Hepatocyte (in vitro differentiated cells): ENCODE data around the gene WNT2B. TPM values are rescaled to one million over a fixed set of nuclear protein-coding genes. Genes with fewer than 3 reads are reported as not detected.
"Not testable (repeated sequence)": the region's sequence is repeated elsewhere in the genome, so short reads cannot be mapped to it uniquely, and the experiment has no call there.

ENCODE experiments used
- DNase-seq: peaks from one replicate; pipeline ENCODE4 v3.0.0-alpha.2; 2016; ENCODE audit warnings: low spot score
- H2AFZ ChIP-seq: fragments of 200-600 bp; sonication (generic); 2 replicates; pipeline ENCODE4 v1.6.0; 2016; ENCODE audit warnings: antibody characterized with exemption, mild to moderate bottlenecking
- H3K27ac ChIP-seq: fragments of 200-600 bp; sonication (generic); 2 replicates; pipeline ENCODE4 v1.5.1; 2016; ENCODE audit warnings: mild to moderate bottlenecking
- H3K27me3 ChIP-seq: fragments of 200-600 bp; sonication (generic); 2 replicates; pipeline ENCODE4 v1.6.1; 2016
- H3K36me3 ChIP-seq: fragments of 200-600 bp; sonication (generic); replicated peaks from 2 replicates; pipeline ENCODE4 v1.5.1; 2016; ENCODE audit warnings: low read depth; ENCODE audit not compliant: insufficient read depth
- H3K4me1 ChIP-seq: fragments of 200-600 bp; sonication (generic); 2 replicates; pipeline ENCODE4 v1.5.1; 2016; ENCODE audit warnings: mild to moderate bottlenecking, moderate library complexity; ENCODE audit not compliant: insufficient read depth
- H3K4me2 ChIP-seq: fragments of 200-600 bp; sonication (generic); 2 replicates; pipeline ENCODE4 v1.6.0; 2016
- H3K4me3 ChIP-seq: fragments of 200-600 bp; sonication (generic); 2 replicates; pipeline ENCODE4 v1.5.1; 2016; ENCODE audit warnings: mild to moderate bottlenecking
- H3K79me2 ChIP-seq: fragments of 200-600 bp; sonication (generic); 2 replicates; pipeline ENCODE4 v1.6.0; 2017; ENCODE audit warnings: mild to moderate bottlenecking
- H3K9me2 ChIP-seq: fragments of 200-600 bp; sonication (generic); replicated peaks from 2 replicates; pipeline ENCODE4 v1.6.0; 2017; ENCODE audit warnings: mild to moderate bottlenecking; ENCODE audit not compliant: insufficient read depth
- H3K9me3 ChIP-seq: fragments of 200-600 bp; sonication (generic); 2 replicates; pipeline ENCODE4 v1.5.1; 2016; ENCODE audit warnings: low read depth, mild to moderate bottlenecking
- H4K20me1 ChIP-seq: fragments of 200-600 bp; sonication (generic); 2 replicates; pipeline ENCODE4 v1.6.0; 2016; ENCODE audit warnings: mild to moderate bottlenecking; ENCODE audit not compliant: insufficient read depth, poor library complexity, severe bottlenecking
- CTCF ChIP-seq: fragments of 200-600 bp; sonication (generic); IDR thresholded peaks from 2 replicates; pipeline ENCODE4 v1.5.1; 2016; ENCODE audit warnings: antibody characterized with exemption, mild to moderate bottlenecking; ENCODE audit not compliant: poor library complexity
- EZH2 ChIP-seq: fragments of 200-600 bp; sonication (generic); IDR thresholded peaks from 2 replicates; pipeline ENCODE4 v1.6.1; 2016; ENCODE audit warnings: antibody characterized with exemption, mild to moderate bottlenecking, borderline replicate concordance
- EZH2phosphoT487 ChIP-seq: fragments of 200-600 bp; sonication (generic); IDR thresholded peaks from one replicate; pipeline ENCODE4 v1.6.1; 2018; ENCODE audit warnings: antibody characterized with exemption, mild to moderate bottlenecking, low read depth, moderate library complexity; ENCODE audit not compliant: unreplicated experiment, severe bottlenecking
- WGBS: methylation state at CpG from one replicate; pipeline ENCODE4 v1.1.6; 2016; ENCODE audit warnings: low lambda C conversion rate; ENCODE audit errors: missing lambda C conversion rate; 5-methylcytosine and 5-hydroxymethylcytosine counted together
- polyA plus RNA-seq: library from polyadenylated mRNA; unstranded; fragments of >200 nt; fragmentation: Nextera tagmentation; extraction: Ambion mirVana; gene quantifications from 2 replicates; pipeline ENCODE4 v1.2.1, GENCODE V29; 2016
- total RNA-seq: library from RNA; depleted of rRNA; stranded (reverse); fragments of >200 nt; gene quantifications from 2 replicates; pipeline ENCODE4 v1.2.3, GENCODE V29; 2014

WNT2B gene
- total and polyA plus RNA-seq, 2 experiments from 2014 or later = 2.7 to 3.8 TPM

- Histone ChIP-seq H3K4me2 (no peak overlapping the region), H2AFZ (no peak overlapping the region)
- 93% methylated on average over 3 of the region's 3 CpGs for WGBS
Observed at GRCh38 chr1:112470966-112471365, 37.8 kb upstream of the WNT2B start.

GRCh38 chr1:112472142-112472541 lies 36.6 kb upstream of the WNT2B start:
- Histone ChIP-seq H3K9me2 (no peaks in the 10 kb centered on the region), H3K27ac (no peak overlapping the region), H3K27me3 (no peaks in the 10 kb centered on the region), H3K4me3 (no peak overlapping the region), H3K4me2 (no peak overlapping the region), H3K36me3 (no peaks in the 10 kb centered on the region), H3K79me2 (no peaks in the 10 kb centered on the region), H2AFZ (no peak overlapping the region), H3K4me1 (no peaks in the 10 kb centered on the region), H3K9me3 (no peaks in the 10 kb centered on the region), H4K20me1 (no peaks in the 10 kb centered on the region)
- WGBS = 93% methylated on average over 1 of the region's 1 CpG
- no peak for DNase-seq
- TF ChIP-seq EZH2 = no peak
- no peak for TF ChIP-seq CTCF
- TF ChIP-seq EZH2phosphoT487 = no peak

More at GRCh38 chr1:112470966-112471365, 37.8 kb upstream of the WNT2B start:
- DNase-seq = no peak
- H4K20me1 ChIP-seq = no peaks in the 10 kb centered on the region
- H3K79me2 ChIP-seq = no peaks in the 10 kb centered on the region
- no peaks in the 10 kb centered on the region for H3K4me1 ChIP-seq
- H3K27ac ChIP-seq = no peak overlapping the region
- no peaks in the 10 kb centered on the region for H3K27me3 ChIP-seq
- no peaks in the 10 kb centered on the region for H3K9me3 ChIP-seq
- no peak overlapping the region for H3K4me3 ChIP-seq
- no peaks in the 10 kb centered on the region for H3K9me2 ChIP-seq
- no peaks in the 10 kb centered on the region for H3K36me3 ChIP-seq
- TF ChIP-seq EZH2phosphoT487 = no peak
- TF ChIP-seq EZH2 = no peak
- TF ChIP-seq CTCF = no peak

GRCh38 chr1:112477550-112477949 lies 31.2 kb upstream of the WNT2B start:
- Histone ChIP-seq H3K4me1 (no peaks in the 10 kb centered on the region), H3K27ac (no peak overlapping the region), H2AFZ (no peak overlapping the region), H3K27me3 (no peaks in the 10 kb centered on the region), H4K20me1 (no peaks in the 10 kb centered on the region), H3K36me3 (no peaks in the 10 kb centered on the region), H3K79me2 (no peaks in the 10 kb centered on the region), H3K9me3 (peaks cover 4% of the 10 kb centered on the region), H3K4me3 (no peak overlapping the region), H3K9me2 (no peaks in the 10 kb centered on the region), H3K4me2 (no peak overlapping the region)
- DNase-seq = no peak
- no peak for TF ChIP-seq EZH2
- no peak for TF ChIP-seq CTCF

- Histone ChIP-seq H3K9me2 (no peaks in the 10 kb centered on the region), H3K36me3 (no peaks in the 10 kb centered on the region), H2AFZ (no peak overlapping the region), H3K4me1 (no peaks in the 10 kb centered on the region), H3K27me3 (no peaks in the 10 kb centered on the region), H3K79me2 (no peaks in the 10 kb centered on the region), H3K4me2 (no peak overlapping the region), H3K9me3 (peaks cover 4% of the 10 kb centered on the region), H4K20me1 (no peaks in the 10 kb centered on the region), H3K4me3 (no peak overlapping the region), H3K27ac (no peak overlapping the region)
- TF ChIP-seq EZH2 = no peak
- no peak for TF ChIP-seq EZH2phosphoT487
- TF ChIP-seq CTCF = no peak
- WGBS = 94% methylated on average over 1 of the region's 1 CpG
- DNase-seq = no peak
Observed at GRCh38 chr1:112478314-112478713, 30.5 kb upstream of the WNT2B start.

GRCh38 chr1:112486063-112486462 lies 22.7 kb upstream of the WNT2B start:
- not testable (repeated sequence) for H3K27ac ChIP-seq, H3K4me1 ChIP-seq, H3K9me3 ChIP-seq, H3K9me2 ChIP-seq, H3K27me3 ChIP-seq, H3K36me3 ChIP-seq, H3K4me2 ChIP-seq, H2AFZ ChIP-seq, H3K4me3 ChIP-seq, H4K20me1 ChIP-seq, DNase-seq, H3K79me2 ChIP-seq
- WGBS = 89% methylated on average over 1 of the region's 1 CpG
